GM21723 (cell line): ENCODE results near the gene SLX1A.
"Not testable (repeated sequence)": the region's sequence is repeated elsewhere in the genome, so short reads cannot be mapped to it uniquely, and the experiment has no call there.

Source experiments
- ATAC-seq: cut with Tn5 transposase; IDR thresholded peaks from one replicate; pipeline ENCODE4 v1.9.1; 2021; ENCODE audit warnings: mild to moderate bottlenecking, moderate library complexity; ENCODE audit not compliant: unreplicated experiment

SLX1A gene

DNA sequence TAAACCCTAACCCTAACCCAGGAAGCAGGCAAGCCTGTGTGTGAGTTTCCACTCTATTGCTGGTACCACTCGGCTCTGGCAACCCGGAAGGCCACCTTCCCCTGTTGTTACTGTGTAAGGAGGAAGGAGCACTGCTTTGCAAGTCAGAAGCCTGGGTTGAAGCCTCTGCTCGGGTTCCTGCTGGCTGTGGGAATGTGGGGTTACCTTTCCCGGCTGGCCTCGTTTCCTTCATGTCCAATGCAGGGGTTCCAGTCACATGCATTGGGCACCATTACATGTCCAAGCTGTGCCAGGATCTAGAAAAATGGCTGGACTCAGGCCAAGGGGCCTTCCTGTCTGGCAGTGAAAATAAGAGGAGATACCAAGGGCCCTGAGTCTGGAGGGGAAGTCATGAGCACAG lies 23.4 kb downstream of the SLX1A start:
- ATAC-seq, result not testable (repeated sequence)
